Mammary epithelial cell (primary cell): ENCODE measurements around the gene AHCTF1.

Source experiments
- EZH2 ChIP-seq: IDR thresholded peaks from 2 replicates; pipeline ENCODE4 v1.6.1; 2012; ENCODE audit warnings: low read length, inconsistent platforms, borderline replicate concordance
- TF ChIP-seq, protein P1 (sequence below), 2 donors: IDR thresholded peaks in 1 of 2; conservative IDR thresholded peaks in 1 of 2; 2 replicates each; pipeline ENCODE4 v1.5.1; 2011 to 2012; ENCODE audit warnings: inconsistent platforms in 2 of 2, low read length in 2 of 2, mild to moderate bottlenecking in 2 of 2, control low read depth in 1 of 2, low read depth in 1 of 2; ENCODE audit not compliant: insufficient read depth in 1 of 2; ENCODE audit errors: extremely low read depth in 1 of 2

DNA sequence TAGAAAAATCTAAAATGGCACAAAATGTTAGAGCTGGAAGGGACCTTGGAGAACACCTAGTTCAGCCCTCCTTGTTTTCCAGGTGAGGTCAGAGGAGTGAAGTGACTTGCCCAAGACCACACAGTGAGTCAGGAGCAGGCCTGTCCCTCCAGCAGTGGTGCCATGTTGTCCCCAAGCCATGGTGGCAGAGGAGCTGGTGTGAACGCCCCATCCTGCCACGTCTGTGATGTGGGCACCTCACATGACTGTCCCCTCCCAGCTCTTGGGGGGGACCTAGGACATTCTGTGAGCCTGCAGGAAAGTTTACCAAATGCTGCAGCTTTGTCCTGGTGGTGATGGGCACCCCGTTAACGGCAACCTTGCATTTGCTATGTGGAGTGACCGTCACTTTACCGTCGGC is 141.4 kb downstream of the AHCTF1 start:
- TF ChIP-seq, protein P1, sequence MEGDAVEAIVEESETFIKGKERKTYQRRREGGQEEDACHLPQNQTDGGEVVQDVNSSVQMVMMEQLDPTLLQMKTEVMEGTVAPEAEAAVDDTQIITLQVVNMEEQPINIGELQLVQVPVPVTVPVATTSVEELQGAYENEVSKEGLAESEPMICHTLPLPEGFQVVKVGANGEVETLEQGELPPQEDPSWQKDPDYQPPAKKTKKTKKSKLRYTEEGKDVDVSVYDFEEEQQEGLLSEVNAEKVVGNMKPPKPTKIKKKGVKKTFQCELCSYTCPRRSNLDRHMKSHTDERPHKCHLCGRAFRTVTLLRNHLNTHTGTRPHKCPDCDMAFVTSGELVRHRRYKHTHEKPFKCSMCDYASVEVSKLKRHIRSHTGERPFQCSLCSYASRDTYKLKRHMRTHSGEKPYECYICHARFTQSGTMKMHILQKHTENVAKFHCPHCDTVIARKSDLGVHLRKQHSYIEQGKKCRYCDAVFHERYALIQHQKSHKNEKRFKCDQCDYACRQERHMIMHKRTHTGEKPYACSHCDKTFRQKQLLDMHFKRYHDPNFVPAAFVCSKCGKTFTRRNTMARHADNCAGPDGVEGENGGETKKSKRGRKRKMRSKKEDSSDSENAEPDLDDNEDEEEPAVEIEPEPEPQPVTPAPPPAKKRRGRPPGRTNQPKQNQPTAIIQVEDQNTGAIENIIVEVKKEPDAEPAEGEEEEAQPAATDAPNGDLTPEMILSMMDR (conservative IDR thresholded peaks at IDR 0.05 in 1 of 2, IDR thresholded peaks at IDR 0.05 in 1 of 2; ENCODE audit: extremely low read depth in 1 of 2, insufficient read depth in 1 of 2, low read depth in 1 of 2, low read length in 2 of 2) = no peak
- TF ChIP-seq EZH2 = no peak
